ENCODE data around the gene ABCB6.
A peak's percentile ranks its signal among the peaks of the same experiment; 100 is the strongest.

ABCB6 gene

DNA sequence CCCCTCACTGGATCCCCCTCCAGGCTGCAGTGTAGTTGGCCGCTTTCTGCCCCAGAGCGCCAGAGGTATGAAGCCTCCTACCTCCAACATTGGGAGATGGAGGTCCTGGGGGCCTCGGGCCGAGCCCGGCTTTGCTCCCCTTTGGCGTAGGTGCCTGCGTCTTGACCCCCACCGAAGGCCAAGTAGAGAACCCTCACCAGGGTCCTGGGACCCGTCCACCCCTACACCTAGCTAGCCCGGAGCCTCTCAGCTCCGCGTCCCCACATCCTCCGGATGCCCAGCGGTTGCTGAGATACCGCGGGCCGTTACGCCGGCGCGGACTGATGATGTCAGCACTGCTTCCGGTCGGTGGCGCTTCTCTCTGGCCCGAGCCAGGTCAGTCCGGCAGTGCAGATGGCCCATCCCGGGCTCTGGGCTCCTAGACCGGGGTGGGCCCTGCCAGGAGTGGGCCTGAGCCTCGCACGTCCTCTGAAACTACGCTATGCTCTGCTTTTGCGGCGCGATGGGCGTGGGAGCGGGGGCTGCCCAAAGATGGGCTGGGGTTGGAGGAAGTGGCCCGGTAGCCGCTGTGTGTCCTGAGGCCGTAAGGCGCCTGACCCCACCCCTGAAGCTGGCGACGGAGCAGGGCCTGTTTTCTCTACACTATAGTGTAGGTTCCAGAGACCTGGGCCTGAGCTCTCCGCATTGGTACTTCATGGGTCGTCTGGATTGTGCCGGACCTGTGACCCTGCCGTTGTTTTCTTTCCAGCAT, 26.6 kb upstream of the ABCB6 start, which contains the start of the genes GLB1L and STK16:
Gene GLB1L, minus strand, starts transcription at position 297 of the 751 bp plus-strand sequence. CDS start 1,871 bp downstream, outside the sequence.
Gene STK16, plus strand, starts transcription at position 332 of the 751 bp plus-strand sequence. CDS start 521 bp downstream, outside the sequence.
- DNase-seq: peak; percentile 87 to 89

DNA sequence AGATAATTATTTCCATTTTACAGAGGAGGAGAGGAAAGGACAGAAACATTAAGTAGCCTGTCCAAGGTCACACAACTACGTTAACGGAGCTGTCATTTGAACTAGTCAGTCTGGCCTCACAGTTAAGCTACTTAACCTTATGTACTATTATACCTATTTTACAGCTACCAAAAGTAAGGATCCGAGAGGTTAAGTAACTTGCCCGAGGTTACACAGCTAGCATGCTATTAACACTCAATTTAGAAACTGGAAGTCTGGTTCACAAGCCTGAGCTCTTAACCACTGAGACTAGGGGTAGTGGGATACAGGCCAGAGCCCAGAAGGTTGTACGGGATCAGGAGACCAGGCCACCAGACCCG, 26.0 kb upstream of the ABCB6 start:
- DNase-seq: no peak

DNA sequence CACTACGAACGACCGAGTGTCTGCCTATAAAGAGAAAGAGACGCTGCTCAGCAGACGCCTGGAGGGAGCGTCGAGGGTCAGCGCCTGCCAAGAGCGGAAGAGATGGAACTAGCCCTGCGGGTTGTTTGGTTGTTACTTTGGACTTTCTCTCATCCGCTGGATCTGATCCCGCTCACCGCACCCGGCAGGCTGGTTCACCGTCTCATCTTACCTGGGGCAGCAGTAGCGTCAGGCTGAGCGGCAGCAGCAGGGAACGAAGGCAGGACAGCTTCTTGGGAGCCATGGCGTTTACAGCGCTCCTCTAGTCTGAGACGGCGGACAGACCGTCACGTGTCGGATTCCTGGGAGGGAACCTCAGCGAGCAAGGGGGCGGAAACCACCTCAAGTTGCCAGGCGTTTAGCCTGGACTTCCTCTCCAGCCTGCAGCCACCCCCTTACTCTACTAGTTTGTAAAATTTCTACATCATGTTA, 24.6 kb upstream of the ABCB6 start:
- DNase-seq: no peak

DNA sequence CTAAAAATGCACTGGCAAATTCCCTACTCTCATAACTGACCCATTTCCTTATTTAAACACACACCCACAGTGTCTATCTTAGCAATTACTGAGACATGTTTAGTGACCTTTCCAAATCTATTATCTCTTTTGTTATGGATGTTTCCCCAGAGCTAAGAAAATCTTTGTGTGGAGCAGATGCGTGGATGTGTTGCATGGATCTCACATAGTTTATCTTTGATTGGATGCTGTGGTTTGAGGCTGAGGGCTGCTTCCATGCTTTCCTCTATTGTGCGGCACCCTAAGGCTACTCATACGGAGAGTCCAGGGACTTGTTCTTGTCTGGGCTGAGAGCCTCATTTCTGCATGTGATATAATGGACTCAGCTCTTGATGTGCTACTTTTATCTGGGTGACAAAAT, 15.6 kb upstream of the ABCB6 start:
- DNase-seq: no peak

DNA sequence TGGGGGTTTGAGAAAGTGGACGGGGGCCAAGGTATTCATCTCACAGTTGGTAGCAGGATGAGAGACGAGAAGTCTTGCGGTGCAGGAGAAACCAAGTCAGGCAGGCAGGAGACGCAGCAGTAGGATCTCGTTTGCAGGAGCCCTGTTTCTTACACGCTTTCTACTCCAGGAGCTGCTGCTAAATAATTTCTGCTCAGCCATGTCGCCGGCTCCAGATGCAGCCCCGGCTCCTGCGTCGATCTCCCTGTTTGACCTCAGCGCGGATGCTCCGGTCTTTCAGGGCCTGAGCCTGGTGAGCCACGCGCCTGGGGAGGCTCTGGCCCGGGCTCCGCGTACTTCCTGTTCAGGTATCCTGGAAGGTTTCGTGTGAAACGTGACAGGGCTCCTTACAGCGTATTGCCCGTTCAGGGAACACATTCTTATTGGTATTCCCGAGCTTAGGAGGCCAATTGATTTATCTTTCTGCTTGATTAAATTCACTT, 11.3 kb upstream of the ABCB6 start:
- peak; percentile 51 to 54 for DNase-seq

DNA sequence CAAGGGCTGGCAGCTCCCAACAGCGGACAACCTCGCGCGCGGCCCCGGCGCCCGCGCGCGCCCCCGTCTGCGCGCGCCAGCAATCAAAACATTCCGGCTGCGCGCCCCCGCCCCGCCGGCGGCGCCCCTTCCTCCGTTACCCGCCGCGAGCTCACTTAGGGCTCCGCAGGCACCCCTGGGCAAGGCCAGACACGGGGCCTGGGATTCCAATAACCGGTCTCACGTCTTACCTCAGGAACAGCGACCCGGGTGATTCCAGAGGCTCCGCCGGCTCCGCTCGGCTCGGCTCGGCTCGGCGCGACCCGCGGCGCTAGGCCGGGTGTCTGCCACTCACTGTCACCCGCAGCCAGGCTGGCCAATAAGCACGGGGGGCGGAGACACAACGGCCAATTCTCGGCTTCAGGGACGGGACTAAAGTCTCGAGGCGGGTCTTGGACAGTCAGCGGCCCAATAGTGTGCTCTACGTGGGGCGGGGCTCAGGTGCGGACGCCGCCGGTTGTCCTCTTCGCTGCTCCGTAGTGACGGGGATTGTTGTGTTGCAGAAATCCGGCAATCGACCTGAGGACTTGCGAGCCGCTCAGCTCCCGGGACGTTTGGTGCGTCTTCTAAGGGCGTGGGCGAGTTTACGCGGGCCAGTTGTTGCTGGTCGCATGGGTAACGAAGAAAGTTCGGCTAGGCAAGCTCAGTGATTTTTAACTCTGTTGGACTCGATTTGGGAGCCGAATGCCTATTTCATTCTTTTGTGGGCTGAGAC, 10.7 kb upstream of the ABCB6 start, which contains the start of the genes ANKZF1 and ATG9A:
Gene ANKZF1, plus strand, starts transcription at position 502 of the 754 bp plus-strand sequence. CDS start 452 bp downstream, outside the sequence.
Gene ATG9A, minus strand, starts transcription at position 332 of the 754 bp plus-strand sequence. CDS start 1,612 bp downstream, outside the sequence.
- peak; percentile 93 to 96 for DNase-seq

DNA sequence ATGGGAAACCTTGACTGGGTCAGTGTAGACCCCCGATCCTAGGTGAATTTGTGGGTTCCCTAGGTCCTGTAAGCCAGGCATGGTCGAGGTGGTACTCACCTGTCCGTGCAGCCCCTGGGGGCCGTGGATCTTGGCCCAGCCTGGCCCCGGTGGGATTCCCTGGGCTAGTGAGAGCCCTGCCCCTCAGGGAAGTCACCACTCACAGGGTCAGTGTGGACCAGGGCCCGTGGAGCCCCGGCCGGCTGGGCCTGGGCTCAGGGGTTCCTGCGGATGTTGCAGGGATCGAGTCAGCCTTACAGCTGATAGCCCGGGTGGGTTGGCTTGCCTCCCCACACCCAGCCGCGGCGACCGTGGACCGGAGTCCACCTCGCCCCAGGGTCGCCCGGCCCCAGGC, 10.2 kb upstream of the ABCB6 start:
- DNase-seq: no peak

DNA sequence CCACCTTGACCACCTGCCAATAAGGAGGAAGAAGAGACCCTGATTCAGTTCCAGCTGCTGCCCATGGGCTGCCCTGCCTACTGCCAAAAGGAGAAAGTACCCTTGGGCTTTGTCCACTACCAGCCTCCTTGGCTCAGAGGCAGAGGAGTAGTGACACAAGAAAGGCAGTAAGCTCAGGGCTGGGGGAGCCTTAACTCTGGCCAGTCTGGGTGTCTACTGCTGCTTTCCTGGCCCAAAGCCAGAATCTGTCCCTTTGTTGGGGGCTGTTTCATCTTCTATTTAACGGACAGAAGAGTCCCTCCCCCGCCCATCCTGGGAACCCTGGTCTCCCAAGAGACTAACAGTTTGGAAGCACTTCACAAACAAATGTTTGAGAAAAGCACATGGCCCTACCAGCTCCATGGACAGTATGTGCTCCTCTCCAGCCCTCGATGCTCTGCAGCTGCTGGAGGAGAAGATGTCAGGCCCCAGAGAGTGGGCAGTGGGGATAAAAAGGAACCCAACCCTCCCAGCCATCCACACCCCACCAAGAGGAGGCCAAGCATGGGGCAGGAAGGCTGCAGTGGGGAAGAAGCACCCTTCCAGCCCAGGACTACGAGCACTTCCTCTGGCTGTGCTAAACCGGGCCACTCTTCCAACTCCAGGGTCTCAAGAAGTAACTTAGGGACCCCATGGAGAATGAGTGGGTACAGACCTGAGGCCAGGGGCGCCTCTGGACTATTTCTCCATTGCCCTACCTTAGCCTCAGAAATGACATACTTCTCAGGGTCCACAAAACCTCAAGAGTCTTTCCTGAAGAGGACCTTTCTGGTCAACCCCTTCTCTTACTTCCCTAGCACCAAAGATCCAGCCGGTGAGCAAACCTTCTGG, 9.5 kb upstream of the ABCB6 start:
- no peak for DNase-seq

DNA sequence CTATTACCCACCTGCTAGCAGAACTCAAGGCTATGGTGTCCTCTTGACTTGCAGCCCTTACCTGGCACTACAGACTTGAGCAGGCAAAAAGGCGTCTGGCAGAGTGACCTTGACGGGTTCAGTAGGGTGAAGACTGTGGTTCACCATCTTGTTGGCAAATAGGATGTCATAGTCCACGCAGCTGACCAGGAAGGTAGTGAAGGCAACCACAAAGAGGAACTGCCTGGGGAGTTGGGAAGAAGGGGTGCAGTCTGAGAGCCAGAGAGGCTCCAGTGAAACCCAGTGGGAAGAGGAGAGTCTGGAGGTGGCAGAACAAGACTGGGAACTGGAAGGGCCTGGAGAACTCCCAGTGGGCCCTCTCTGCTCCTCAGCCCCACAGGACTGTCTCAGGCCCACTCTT, 6.6 kb upstream of the ABCB6 start:
- no peak for DNase-seq

DNA sequence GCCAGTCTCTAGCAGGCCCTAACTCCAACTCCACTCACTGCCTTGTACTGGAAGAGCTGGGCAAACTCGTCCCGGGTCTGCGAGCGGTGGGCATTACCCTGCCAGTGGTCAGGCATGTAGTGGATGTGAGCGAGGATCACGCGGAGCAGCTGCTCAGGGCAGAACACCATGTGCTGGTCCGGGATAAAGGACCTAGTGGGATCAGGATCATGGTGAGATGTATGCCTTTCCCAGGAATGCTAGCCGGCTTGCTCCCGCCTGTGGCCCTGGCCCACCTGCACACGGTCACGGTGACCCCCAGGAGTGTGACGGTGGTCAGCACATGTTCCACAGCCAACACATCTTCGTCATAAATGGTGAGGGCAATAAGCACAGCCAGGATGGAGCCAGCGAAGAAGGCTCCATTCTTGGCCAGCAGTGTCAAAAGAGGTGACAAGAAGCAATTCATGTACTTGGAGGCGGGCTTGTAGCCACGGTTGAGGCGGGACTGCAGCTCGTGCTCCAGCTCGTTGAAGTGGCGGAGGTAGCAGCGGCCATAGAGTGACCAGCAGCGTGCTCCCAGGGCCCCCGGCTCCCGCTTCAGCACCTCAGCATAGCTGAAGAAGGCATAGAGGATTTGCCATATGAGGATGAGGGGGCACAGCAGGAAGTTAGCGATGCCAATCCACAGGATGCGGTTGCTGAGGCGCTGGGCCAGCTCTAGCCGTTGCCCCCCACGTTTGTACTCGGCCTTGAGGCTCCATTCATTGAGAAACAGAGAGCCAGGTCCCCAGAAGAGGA, 5.3 kb upstream of the ABCB6 start:
- DNase-seq: no peak

DNA sequence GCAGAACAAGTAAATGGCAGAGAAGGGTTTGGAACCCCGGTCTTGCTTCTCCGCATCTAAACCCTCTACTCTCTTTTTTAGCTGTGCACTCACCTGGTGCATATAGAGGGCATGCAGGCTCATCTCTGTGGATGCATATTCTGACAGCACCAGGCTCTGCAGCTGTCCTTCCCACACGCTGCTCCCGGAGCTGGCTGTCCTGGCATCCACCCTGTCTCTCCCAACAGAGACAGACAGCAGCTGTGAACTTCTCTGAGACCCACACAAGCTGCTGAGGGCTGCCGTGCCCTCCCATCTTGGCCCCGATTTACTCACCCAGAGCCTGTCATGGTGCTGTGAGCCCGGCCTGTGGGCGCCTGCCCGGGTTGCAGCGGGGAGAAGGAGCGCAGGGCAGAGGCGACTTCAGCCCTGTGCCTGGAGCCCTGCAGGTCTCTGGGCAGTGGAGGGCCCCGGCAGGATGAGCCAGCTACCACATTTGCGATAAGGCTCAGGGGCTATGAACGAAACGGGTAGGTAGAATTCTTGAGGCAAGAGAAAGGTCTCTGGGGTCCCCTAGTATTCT, 3.3 kb upstream of the ABCB6 start:
- no peak for DNase-seq

DNA sequence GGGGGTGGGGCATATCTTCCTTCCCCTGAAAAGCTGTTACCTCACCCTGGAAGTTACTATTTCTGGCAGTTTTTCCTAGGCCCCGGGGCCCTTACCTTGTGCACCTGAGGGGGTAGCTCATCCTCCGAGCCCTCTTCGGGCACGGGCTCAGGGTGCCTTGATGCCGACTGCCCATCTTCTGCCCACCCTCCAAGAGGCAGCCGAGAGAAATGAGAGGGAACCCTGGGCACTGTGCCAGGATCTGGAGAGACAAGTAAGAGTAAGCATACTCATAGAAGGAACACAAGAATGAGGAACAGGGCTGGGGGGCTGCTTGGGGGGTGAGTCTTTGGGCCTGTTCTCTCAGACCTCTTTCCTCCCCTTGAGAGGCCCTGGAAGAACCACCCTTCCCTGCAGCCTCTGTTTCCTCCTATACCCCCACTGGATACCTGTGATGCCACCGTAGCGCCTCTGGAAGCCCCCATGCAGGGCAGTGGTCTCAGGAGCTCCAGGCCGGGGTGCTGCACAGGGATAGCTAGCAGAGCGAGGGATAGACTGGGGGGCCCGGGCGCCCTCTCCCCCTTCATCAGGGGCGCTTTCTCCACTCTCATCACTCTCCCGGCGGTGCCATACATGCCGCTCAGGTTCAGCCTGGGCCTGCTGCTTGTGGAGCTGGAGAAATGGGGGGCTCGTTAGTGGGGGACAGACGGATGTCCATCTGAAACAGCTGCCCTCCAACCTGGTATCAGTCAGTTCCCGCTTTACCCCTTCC, 2.1 kb upstream of the ABCB6 start:
- no peak for DNase-seq

DNA sequence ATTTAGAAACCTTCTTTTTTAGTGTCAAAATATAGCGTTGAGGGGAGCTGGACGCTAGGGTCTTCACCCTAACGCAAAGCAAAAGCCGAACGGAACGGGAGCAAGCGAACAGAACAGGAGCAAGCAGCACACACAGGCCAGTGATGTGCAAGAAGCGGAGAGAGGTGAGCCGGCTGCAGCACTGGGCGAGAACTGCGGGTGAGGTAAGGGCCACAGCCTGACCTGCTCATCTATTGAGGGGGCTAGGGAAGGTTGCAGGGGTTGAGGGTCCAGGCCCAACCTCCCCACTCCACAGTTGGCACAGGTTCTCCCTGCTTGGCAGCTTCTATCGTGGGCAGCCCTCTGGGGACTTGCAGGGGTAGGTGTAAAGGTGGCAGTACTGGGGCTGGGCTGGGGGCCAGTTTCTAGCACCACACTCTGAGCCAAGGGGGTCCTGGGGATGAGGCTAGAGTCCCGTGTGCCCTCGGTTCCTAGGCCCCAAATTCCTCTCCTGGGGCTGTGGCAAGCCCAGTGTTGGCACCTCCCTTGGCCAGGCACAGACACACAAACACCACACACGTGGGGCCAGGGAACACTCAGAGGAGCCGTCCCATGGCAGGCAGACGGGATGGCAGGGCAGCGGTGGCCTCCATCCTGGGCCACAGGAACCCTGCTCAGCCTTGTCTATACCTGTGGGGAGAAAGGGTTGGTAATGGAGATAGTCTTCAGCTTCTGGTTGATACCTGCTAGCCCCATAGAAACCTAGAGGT, 1.2 kb upstream of the ABCB6 start:
- no peak for DNase-seq

DNA sequence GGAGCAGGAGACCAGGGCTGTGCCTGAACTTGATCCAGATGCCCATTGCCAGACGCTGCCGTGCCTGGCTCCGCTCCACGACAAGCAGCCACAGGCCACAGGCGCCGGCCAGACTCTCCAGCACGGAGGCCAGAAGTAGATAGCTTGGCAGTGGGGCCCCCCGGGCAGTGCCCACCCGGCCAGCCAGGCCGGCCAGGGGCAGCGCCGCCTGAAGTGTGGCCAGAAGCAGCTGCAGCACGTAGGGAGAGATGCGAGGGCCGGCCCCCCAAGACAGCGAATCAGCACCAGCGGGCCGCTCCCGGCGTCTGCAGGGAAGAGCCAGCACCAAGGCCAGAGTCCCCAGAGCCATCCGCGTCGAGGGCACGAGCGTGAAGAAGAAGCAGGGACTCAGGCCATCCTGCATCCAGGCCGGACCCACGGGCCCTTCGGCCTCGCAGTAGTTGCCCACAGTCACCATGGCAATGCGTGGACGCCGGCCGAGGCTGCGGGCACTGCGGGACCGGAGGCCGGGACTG, 484 bp downstream of the ABCB6 start:
- peak; percentile 27 to 30 for DNase-seq

DNA sequence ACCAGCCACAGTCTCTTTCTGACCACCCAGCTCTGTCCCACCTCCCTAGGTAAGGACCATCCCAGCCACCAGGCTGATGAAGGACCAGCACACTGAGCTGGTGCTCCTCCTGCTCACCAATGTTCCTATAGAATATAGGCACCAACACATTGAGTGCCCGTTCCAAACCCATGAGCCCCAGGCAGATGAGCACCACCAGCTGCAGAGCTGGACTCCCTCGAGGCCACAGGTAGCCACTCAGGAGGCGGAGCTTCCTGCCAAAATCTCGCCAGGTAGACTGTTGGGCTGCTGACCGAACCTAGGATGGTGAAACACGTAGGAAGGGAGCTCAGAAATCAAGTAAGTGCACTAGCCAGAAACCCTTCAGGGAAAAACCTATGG, 2.2 kb downstream of the ABCB6 start:
- no peak for DNase-seq

DNA sequence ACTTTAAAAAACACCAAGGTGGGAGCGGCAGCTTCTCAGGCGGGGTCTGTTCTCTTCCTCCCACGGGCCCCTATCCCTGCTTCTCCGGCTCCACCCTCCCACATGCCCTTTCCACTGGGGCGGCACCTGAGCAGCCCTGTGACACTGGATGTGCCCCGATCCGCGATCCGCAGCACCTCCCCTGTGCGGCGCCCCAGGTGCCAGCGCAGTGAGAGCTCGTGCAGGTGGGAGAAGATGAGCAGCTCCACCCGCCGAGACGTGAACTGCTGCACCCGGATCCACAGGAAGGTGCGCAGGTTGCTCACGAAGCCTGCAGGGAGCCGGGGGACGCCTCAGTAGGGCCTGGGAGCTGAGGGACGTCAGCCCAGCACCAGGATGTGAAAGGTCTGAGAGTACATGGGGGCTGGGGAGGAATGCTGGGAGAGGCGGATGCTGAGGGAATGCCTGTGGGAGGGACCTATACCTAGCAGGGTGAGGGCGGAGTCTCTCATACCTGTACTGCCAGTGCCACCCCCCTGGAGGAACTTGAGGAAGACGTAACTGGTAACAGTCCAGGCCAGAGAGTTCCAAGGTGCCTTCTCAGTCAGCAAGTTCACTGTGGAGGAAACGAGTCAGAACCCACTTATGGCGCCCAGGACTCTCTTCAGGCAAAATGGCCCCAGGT, 2.8 kb downstream of the ABCB6 start:
- no peak for DNase-seq

DNA sequence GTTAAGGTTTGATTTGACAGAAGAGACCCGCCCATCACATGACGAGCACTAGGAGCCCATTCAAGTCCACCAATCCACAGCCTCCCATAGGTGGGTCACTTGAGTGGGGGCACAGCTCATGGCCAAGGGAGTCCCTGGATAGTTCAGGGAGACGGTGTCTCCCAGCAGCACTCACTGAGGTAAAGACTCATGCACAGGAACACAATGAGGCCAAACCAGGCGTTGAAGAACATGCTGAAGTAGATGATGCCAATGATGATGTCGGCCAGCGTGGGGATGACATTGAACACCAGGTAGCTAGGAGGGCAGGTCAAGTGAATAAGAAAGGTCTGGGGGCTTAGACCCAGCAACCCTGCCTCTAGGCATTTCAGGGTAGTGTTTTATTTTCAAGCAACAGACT, 4.0 kb downstream of the ABCB6 start:
- no peak for DNase-seq

DNA sequence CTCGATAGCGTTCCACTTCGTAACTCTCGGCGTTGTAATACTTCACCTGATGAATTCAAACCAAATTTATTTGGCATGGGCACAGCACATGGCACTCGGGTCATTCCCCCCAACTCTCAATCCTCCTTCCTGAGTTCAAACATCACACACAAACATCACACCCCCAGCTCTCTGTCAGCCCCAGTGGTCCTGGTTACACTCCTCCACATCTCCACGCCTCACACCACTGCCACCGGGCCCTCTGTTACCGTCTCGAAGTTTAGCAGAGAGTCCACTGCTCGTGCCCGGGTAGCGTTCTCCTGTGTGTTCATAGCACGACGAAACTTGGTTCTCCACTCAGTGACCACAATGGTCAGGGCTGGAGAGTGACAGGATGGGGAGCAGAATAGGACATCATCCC, 4.6 kb downstream of the ABCB6 start:
- no peak for DNase-seq

DNA sequence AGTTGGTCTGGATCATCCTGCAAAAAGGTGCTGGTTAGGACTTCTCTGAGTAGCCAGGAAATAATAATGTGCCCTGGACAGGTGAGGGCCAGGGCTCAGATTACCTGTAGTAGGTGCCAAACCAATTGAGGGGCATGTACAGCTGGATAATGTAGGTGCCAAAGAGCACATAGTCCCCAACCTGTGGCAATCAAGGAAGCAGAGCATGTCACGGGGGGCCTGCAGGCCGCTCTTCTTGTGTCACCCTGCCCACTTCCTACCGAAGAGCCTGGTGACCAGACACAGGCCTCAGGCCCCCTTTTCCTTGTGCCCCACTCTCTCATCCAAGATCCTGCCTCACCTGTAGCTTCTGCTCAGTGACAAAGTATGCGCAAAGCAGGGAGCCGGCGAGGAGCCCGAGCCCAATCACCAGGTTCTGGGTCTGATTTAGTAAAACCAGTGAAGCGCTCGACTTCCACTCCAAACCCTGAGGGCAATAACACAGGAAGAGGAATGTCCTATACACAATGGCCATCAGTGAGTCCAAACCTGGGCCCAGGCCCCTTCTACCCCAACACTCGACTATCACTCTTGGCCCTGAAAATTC, 5.2 kb downstream of the ABCB6 start:
- no peak for DNase-seq

All from stimulated activated CD4-positive, alpha-beta T cell treated with anti-CD3 and anti-CD28 coated beads, Interleukin-2, amount 100 ng/mL, for 48 hours (primary cell).